Esophagus (tissue), 2 donors: ENCODE measurements around the gene VAV1. TPM values are rescaled to one million over a fixed set of nuclear protein-coding genes. Genes with fewer than 3 reads are reported as not detected.

Experiments
- H3K27ac ChIP-seq, 2 donors: one replicate each; pipeline ENCODE4 v1.5.1; 2013; ENCODE audit warnings: low read depth in 2 of 2, mild to moderate bottlenecking in 2 of 2, inconsistent platforms in 1 of 2, low read length in 1 of 2, moderate library complexity in 1 of 2
- H3K27me3 ChIP-seq, 2 donors: one replicate each; pipeline ENCODE4 v1.6.1; 2013; ENCODE audit warnings: low read length in 2 of 2, control low read depth in 1 of 2, mild to moderate bottlenecking in 1 of 2; ENCODE audit not compliant: insufficient read depth in 2 of 2, control insufficient read depth in 1 of 2
- H3K36me3 ChIP-seq, 2 donors: one replicate each; pipeline ENCODE4 v1.6.1; 2013; ENCODE audit warnings: low read length in 1 of 2; ENCODE audit not compliant: control insufficient read depth in 2 of 2, insufficient read depth in 2 of 2
- H3K4me1 ChIP-seq, 2 donors: one replicate each; pipeline ENCODE4 v1.6.1; 2013; ENCODE audit warnings: low read length in 1 of 2; ENCODE audit not compliant: control insufficient read depth in 2 of 2, insufficient read depth in 2 of 2
- H3K4me3 ChIP-seq, 2 donors: one replicate each; pipeline ENCODE4 v1.5.1; 2013; ENCODE audit warnings: low read length in 2 of 2, mild to moderate bottlenecking in 2 of 2, low read depth in 1 of 2, moderate library complexity in 1 of 2
- H3K9me3 ChIP-seq, 2 donors: one replicate each; pipeline ENCODE4 v1.6.1; 2013; ENCODE audit warnings: mild to moderate bottlenecking in 2 of 2, low read depth in 1 of 2, low read length in 1 of 2, moderate library complexity in 1 of 2; ENCODE audit not compliant: control insufficient read depth in 2 of 2, insufficient read depth in 1 of 2
- WGBS, 2 donors: extraction: QIAGEN DNeasy Blood & Tissue Kit; methylation state at CpG; one replicate each; pipeline ENCODE4 v1.1.7; 2013; 5-methylcytosine and 5-hydroxymethylcytosine counted together
- polyA plus RNA-seq, 2 donors: library from polyadenylated mRNA; stranded (reverse); fragments of 200-250 nt; gene quantifications; one replicate each; pipeline ENCODE4 v1.2.3, GENCODE V29; 2013
- donor health status: healthy with polysubstance abuse.
- donor health status: Bipolar disorder and iron deficiency.

Gene VAV1
- polyA plus RNA-seq, 2 donors: 1.3 to 8.4 TPM

GRCh38 chr19:6888967-6889366 is 116.5 kb downstream of the VAV1 start:
- H3K4me1 ChIP-seq: no peaks in the 10 kb centered on the region
- H3K27me3 ChIP-seq: peaks cover 0 to 2% of the 10 kb centered on the region in 2 donors
- H3K4me3 ChIP-seq: no peak overlapping the region
- no peaks in the 10 kb centered on the region for H3K9me3 ChIP-seq
- no peaks in the 10 kb centered on the region for H3K36me3 ChIP-seq
- H3K27ac ChIP-seq: no peak overlapping the region
- WGBS, 2 donors: 88 to 91% methylated on average over 2 of the region's 2 CpGs

- H3K27me3 ChIP-seq: peaks cover 0 to 2% of the 10 kb centered on the region in 2 donors
- H3K27ac ChIP-seq: no peak overlapping the region
- H3K36me3 ChIP-seq: no peaks in the 10 kb centered on the region
- no peaks in the 10 kb centered on the region for H3K4me1 ChIP-seq
- H3K9me3 ChIP-seq: peaks cover 0 to 6% of the 10 kb centered on the region in 2 donors
- no peak overlapping the region for H3K4me3 ChIP-seq
- WGBS, 2 donors: 42 to 47% methylated on average over 3 of the region's 3 CpGs
Measured at GRCh38 chr19:6890401-6890913, 117.9 kb downstream of the VAV1 start.

- Histone ChIP-seq H3K27me3 (peaks cover 0 to 2% of the 10 kb centered on the region in 2 donors), H3K9me3 (peaks cover 0 to 7% of the 10 kb centered on the region in 2 donors), H3K36me3 (no peaks in the 10 kb centered on the region), H3K4me3 (no peak overlapping the region), H3K27ac (no peak overlapping the region), H3K4me1 (no peaks in the 10 kb centered on the region)
- 58 to 62% methylated on average over 8 of the region's 8 CpGs for WGBS, 2 donors
Measured at GRCh38 chr19:6890938-6891337, 118.4 kb downstream of the VAV1 start.

GRCh38 chr19:6891761-6892385 is 119.4 kb downstream of the VAV1 start:
- no peak overlapping the region for H3K27ac ChIP-seq

GRCh38 chr19:6894313-6894712 is 121.8 kb downstream of the VAV1 start:
- Histone ChIP-seq H3K27ac (no peak overlapping the region), H3K27me3 (no peaks in the 10 kb centered on the region), H3K4me3 (no peak overlapping the region), H3K36me3 (no peaks in the 10 kb centered on the region), H3K9me3 (peaks cover 2 to 9% of the 10 kb centered on the region in 2 donors), H3K4me1 (no peaks in the 10 kb centered on the region)
- WGBS, 2 donors: 86 to 87% methylated on average over 1 of the region's 1 CpG

More at GRCh38 chr19:6891761-6892385, 119.4 kb downstream of the VAV1 start:
- Histone ChIP-seq H3K9me3 (peaks cover 0 to 7% of the 10 kb centered on the region in 2 donors), H3K27me3 (peaks cover 0 to 2% of the 10 kb centered on the region in 2 donors), H3K4me3 (no peak overlapping the region), H3K4me1 (no peaks in the 10 kb centered on the region), H3K36me3 (no peaks in the 10 kb centered on the region)
- 66 to 73% methylated on average over 8 of the region's 8 CpGs for WGBS, 2 donors

- Histone ChIP-seq H3K27ac (no peak overlapping the region), H3K4me1 (no peaks in the 10 kb centered on the region), H3K4me3 (no peak overlapping the region), H3K9me3 (peaks cover under 1 to 10% of the 10 kb centered on the region in 2 donors), H3K27me3 (no peaks in the 10 kb centered on the region), H3K36me3 (no peaks in the 10 kb centered on the region)
Measured at GRCh38 chr19:6903446-6903845, 130.9 kb downstream of the VAV1 start.

GRCh38 chr19:6906559-6907060 is 134.1 kb downstream of the VAV1 start:
- 44 to 87% methylated on average over 3 of the region's 3 CpGs for WGBS, 2 donors
- Histone ChIP-seq H3K4me3 (no peak overlapping the region), H3K27me3 (no peaks in the 10 kb centered on the region), H3K36me3 (no peaks in the 10 kb centered on the region), H3K27ac (no peak overlapping the region), H3K4me1 (no peaks in the 10 kb centered on the region), H3K9me3 (peaks cover 0 to 5% of the 10 kb centered on the region in 2 donors)

Other genes starting within 250 kb of the VAV1 start
- 1 to 10 TPM; 4.8 to 8.2 TPM for gene TNFSF9, start 241.7 kb upstream of the VAV1 start, polyA plus RNA-seq
- gene CD70, start 181.6 kb upstream of the VAV1 start, polyA plus RNA-seq: under 1 TPM; 0.20 to 0.26 TPM
- under 1 TPM; 0.49 to 0.98 TPM for gene TNFSF14, start 102.5 kb upstream of the VAV1 start, polyA plus RNA-seq
- 100 to 1,000 TPM in 1 of 2 donors, 10 to 100 TPM in 1; 25.6 to 137 TPM for gene C3, start 52.1 kb upstream of the VAV1 start, polyA plus RNA-seq
- gene GPR108, start 35.1 kb upstream of the VAV1 start, polyA plus RNA-seq: 10 to 100 TPM; 55.8 to 93.8 TPM
- gene TRIP10, start 33.0 kb upstream of the VAV1 start, polyA plus RNA-seq: 100 to 1,000 TPM; 191 to 519 TPM
- gene SH2D3A, start 5.3 kb upstream of the VAV1 start, polyA plus RNA-seq: 10 to 100 TPM; 29.6 to 48.7 TPM
- under 1 TPM in 1 of 2 donors, not detected in 1; 0.06 TPM for gene ADGRE1, start 114.9 kb downstream of the VAV1 start, polyA plus RNA-seq
- gene MBD3L2B, start 248.7 kb downstream of the VAV1 start, polyA plus RNA-seq: not detected